HG03025 (cell line): ENCODE measurements around the gene GADD45B.
"Not testable (repeated sequence)": the region's sequence is repeated elsewhere in the genome, so short reads cannot be mapped to it uniquely, and the experiment has no call there.

ENCODE experiments used
- ATAC-seq: cut with Tn5 transposase; IDR thresholded peaks from one replicate; pipeline ENCODE4 v1.9.1; 2021; ENCODE audit warnings: mild to moderate bottlenecking, moderate library complexity; ENCODE audit not compliant: unreplicated experiment, low FRiP score

GADD45B gene

GRCh38 chr19:2507109-2507508, 31.2 kb downstream of the GADD45B start:
- ATAC-seq = no peak

GRCh38 chr19:2509096-2509495, 33.2 kb downstream of the GADD45B start:
- ATAC-seq = no peak

GRCh38 chr19:2511570-2511969, 35.6 kb downstream of the GADD45B start:
- no peak for ATAC-seq

GRCh38 chr19:2511991-2512390, 36.1 kb downstream of the GADD45B start:
- ATAC-seq = no peak

GRCh38 chr19:2512523-2513431, 36.9 kb downstream of the GADD45B start:
- ATAC-seq = no peak

- no peak for ATAC-seq
These were observed 39.1 kb downstream of the GADD45B start for GRCh38 chr19:2514981-2515518.

- ATAC-seq = no peak
These were observed 40.8 kb downstream of the GADD45B start for GRCh38 chr19:2516727-2517126.

- ATAC-seq = no peak
These were observed 42.1 kb downstream of the GADD45B start for GRCh38 chr19:2517881-2518601.

GRCh38 chr19:2518856-2519255, 42.9 kb downstream of the GADD45B start:
- ATAC-seq = not testable (repeated sequence)

GRCh38 chr19:2519482-2519881, 43.6 kb downstream of the GADD45B start:
- ATAC-seq = no peak

- ATAC-seq = no peak
These were observed 47.8 kb downstream of the GADD45B start for GRCh38 chr19:2523630-2524311.

GRCh38 chr19:2524361-2524839, 48.5 kb downstream of the GADD45B start:
- ATAC-seq = no peak

- ATAC-seq = no peak
These were observed 49.2 kb downstream of the GADD45B start for GRCh38 chr19:2524840-2525723.

- ATAC-seq = no peak
These were observed 51.2 kb downstream of the GADD45B start for GRCh38 chr19:2527171-2527570.

- no peak for ATAC-seq
These were observed 51.8 kb downstream of the GADD45B start for GRCh38 chr19:2527686-2528085.
